GM18498 (cell line): ENCODE data around the gene DDC.
A peak's percentile ranks its signal among the peaks of the same experiment; 100 is the strongest.

Source experiments
- ATAC-seq: cut with Tn5 transposase; IDR thresholded peaks from one replicate; pipeline ENCODE4 v1.9.1; 2021; ENCODE audit warnings: mild to moderate bottlenecking, moderate library complexity; ENCODE audit not compliant: unreplicated experiment

Gene DDC

DNA sequence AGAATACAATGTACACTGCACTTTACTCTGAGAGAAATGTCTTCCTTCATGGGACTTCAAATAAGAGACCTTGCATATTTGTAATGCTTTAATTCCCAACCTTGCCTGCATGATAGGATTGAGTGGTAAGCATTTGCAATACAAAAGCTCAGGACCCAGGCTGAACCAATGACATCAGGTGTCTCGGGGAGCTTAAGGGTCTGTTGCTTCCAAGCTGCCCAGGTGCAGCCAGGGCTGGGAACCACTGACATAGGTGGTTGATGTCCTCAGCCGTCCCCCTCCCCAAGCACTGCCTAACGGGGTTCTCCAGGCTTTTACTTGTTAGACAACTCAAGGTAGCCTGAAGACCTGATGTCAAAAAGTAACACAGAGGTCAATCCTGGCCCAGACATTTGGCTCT lies 144.2 kb downstream of the DDC start:
- ATAC-seq = no peak

GRCh38 chr7:50418526-50419290 lies 146.5 kb downstream of the DDC start:
- ATAC-seq = no peak

DNA sequence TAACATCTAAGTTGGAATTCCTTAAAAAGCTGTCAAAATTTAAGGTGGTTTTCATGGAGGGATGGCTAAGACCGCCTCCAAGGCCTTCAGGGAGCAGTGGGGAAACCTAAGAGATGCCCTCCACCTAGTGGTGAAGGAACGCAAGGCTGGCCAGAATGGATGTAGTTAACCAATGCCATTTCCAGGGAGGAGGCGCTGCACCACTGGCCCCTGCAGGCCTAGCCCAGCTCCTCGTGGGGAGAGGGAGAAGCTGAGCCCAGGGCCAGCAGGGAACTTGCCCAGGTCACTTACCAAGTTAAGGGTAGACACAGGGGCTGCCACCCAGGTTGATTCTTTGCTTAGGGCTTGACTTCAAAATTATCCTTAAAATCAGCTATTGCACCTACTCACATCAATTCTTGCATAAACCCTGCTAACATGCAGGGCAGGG lies 147.1 kb downstream of the DDC start:
- ATAC-seq = peak; percentile 86

DNA sequence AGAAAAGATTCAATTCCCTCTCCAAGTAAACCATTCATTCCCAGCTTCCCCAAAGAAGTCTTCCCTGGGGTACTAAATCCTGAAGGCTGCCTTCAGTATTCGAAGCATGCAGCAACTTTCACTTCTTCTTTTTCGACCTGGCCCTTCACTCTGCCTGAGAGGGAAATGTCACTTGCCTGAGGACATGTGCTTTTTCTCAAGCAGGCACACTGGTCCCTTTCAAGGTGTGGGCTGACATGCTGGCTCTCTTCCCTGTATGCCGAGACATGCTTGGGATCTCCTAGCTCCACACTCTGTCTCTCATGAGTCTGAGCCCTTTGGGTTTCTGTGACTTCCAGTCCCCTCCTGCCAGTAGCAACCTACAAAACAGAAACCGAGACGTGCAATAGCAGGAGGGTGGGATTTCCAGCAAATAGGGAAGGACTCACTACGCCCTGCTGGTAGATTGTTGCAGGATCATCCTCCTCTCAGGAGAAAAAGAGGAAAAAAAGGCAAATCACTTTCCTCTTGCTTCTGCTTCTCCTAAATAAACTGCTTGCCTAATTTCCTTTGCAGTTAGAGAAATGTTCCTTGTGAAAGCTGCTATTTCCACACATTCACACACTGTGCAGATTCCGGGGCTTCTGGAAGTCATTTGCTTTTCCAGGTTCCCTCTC lies 148.6 kb downstream of the DDC start:
- ATAC-seq = peak; percentile 80

DNA sequence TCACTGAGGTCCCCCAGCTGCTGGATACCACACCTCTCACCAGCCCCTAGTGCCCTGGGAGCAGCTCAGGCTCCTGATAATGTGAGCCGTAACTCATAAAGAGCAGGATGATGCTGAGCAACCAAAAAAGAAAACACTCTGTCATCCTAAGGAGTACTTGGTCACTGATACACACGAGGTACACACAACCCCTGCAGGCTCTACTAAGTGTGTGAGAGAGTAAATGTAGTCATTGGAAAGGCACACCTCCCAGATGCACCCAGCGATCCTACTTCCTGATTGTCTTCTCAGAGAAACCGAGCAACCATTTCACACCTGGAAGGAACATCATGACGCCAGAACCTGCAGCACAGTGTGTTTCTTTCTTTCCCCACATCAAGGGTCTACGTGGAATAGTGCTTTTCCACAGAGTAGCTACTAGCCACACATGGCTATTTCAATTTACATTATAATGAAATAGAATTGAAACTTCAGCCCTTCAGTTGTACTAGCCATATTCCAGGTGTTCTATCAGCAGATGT lies 149.3 kb downstream of the DDC start:
- peak; percentile 1 for ATAC-seq

- ATAC-seq = no peak
Observed at GRCh38 chr7:50413561-50413960, 151.6 kb downstream of the DDC start.

GRCh38 chr7:50412973-50413372 lies 152.2 kb downstream of the DDC start:
- no peak for ATAC-seq

GRCh38 chr7:50411332-50411731 lies 153.9 kb downstream of the DDC start:
- no peak for ATAC-seq

- ATAC-seq = peak; percentile 61
Observed at GRCh38 chr7:50409856-50410745, 155.1 kb downstream of the DDC start.
